ENCODE measurements around the gene KIF3B. TPM values are rescaled to one million over a fixed set of nuclear protein-coding genes. Genes with fewer than 3 reads are reported as not detected.

KIF3B gene
- total and polyA plus RNA-seq, 2 of the 13 experiments (the other 11 are each of a cell fraction or from before 2014, with no cell fraction given) = 23.6 to 28.8 TPM

DNA sequence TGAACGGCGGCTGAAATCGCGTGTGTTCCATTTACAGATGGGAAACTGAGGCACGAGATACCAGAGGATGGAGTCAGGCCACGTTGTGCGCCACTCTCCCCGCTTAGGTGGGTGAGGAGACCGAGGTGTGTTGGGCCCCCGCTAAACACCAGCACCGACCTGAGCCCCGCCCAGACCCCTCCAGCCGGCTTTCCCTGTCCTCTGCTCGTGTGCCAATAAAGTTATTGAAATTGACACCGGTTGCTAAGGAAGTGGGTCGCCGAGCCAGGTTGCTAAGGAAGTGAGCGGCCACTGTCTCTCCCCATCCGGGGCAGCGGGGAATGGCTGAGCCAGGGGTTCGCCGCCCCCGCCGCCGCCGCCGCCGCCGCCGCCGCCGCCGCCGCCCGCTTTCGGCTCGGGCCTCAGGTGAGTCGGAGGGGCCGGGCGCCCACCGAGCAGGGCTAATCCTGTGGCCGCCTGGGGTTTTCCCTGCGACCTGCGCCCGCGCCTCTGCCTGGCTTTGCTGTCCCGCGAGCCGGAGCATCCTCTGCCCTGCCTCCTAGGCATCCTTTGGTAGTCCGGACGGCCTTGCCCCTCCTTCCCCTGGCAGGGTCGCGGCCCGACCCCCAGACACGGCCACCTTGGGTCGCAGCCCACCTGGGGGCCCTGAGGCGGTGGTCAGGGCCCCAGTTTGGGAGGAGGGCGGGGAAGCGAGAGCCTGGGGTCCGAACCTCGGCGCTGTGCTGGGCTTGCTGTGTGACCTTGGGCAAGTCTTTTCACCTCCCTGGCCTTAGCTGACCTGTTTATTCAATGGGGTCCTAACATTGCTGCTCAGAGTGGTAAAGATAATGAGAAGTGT lies at the start of gene KIF3B (continued):
- TF ChIP-seq, protein P1, sequence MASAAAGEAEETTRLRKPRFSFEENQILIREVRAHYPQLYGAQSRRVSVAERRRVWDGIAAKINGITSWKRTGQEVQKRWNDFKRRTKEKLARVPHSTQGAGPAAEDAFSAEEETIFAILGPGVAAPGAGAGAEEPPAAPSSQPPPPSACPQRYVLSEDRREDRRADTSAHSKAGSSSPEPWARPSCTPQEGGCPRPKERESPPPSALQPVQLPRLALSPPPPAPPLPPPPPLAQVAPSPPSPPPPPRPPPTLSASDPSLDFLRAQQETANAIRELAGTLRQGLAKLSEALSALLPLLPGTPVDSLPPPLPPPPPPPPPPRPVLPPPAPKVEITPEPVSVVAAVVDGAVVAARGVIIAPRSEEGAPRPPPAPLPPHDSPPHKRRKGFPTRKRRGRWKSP (CRISPR knock-in tag; IDR thresholded peaks at IDR 0.05) = no peak
- TF ChIP-seq, protein P2, sequence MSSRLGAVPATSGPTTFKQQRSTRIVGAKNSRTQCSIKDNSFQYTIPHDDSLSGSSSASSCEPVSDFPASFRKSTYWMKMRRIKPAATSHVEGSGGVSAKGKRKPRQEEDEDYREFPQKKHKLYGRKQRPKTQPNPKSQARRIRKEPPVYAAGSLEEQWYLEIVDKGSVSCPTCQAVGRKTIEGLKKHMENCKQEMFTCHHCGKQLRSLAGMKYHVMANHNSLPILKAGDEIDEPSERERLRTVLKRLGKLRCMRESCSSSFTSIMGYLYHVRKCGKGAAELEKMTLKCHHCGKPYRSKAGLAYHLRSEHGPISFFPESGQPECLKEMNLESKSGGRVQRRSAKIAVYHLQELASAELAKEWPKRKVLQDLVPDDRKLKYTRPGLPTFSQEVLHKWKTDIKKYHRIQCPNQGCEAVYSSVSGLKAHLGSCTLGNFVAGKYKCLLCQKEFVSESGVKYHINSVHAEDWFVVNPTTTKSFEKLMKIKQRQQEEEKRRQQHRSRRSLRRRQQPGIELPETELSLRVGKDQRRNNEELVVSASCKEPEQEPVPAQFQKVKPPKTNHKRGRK (CRISPR knock-in tag; IDR thresholded peaks at IDR 0.05) = no peak
- TF ChIP-seq SYNCRIP (IDR thresholded peaks at IDR 0.05; ENCODE audit: insufficient read depth, low read depth, low read length) (no peak), ZNF350 (CRISPR knock-in tag; IDR thresholded peaks at IDR 0.05; ENCODE audit: borderline replicate concordance, low read depth) (peak; percentile 95), ZFP90 (CRISPR knock-in tag; IDR thresholded peaks at IDR 0.05; ENCODE audit: borderline replicate concordance) (no peak; the same call in 1 of the 2 replicates), ZNF431 (CRISPR knock-in tag; IDR thresholded peaks at IDR 0.05; ENCODE audit: borderline replicate concordance, low read depth) (no peak), JDP2 (CRISPR knock-in tag; IDR thresholded peaks at IDR 0.05; ENCODE audit: borderline replicate concordance) (no peak), SATB2 (CRISPR knock-in tag; IDR thresholded peaks at IDR 0.05) (no peak), ZNF180 (CRISPR knock-in tag; IDR thresholded peaks at IDR 0.05; ENCODE audit: borderline replicate concordance, low read depth) (no peak; the same call in 1 of the 2 replicates), PRPF4 (IDR thresholded peaks at IDR 0.05; ENCODE audit: low read depth, low read length, poor library complexity, severe bottlenecking) (peak; percentile 99), ZFP36 (IDR thresholded peaks at IDR 0.05; ENCODE audit: borderline replicate concordance, low read depth, low read length, partially characterized antibody) (no peak), BCL6 (CRISPR knock-in tag; IDR thresholded peaks at IDR 0.05) (0 out of 2 replicates have a peak, but pooled peaks have one; percentile 7), NR2C2 (CRISPR knock-in tag; IDR thresholded peaks at IDR 0.05; ENCODE audit: borderline replicate concordance) (peak; percentile 96), SP5 (CRISPR knock-in tag; IDR thresholded peaks at IDR 0.05; ENCODE audit: borderline replicate concordance, low read depth) (peak; percentile 73; the same call in 1 of the 2 replicates), PCBP1 (IDR thresholded peaks at IDR 0.05; ENCODE audit: borderline replicate concordance, low read depth, low read length) (peak; percentile 88; the same call in 1 of the 2 replicates), ZFY (CRISPR knock-in tag; IDR thresholded peaks at IDR 0.05) (peak; percentile 76)
- TF ChIP-seq, protein P3, sequence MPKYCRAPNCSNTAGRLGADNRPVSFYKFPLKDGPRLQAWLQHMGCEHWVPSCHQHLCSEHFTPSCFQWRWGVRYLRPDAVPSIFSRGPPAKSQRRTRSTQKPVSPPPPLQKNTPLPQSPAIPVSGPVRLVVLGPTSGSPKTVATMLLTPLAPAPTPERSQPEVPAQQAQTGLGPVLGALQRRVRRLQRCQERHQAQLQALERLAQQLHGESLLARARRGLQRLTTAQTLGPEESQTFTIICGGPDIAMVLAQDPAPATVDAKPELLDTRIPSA (CRISPR knock-in tag; IDR thresholded peaks at IDR 0.05; ENCODE audit: borderline replicate concordance) = no peak
- TF ChIP-seq, protein P4, sequence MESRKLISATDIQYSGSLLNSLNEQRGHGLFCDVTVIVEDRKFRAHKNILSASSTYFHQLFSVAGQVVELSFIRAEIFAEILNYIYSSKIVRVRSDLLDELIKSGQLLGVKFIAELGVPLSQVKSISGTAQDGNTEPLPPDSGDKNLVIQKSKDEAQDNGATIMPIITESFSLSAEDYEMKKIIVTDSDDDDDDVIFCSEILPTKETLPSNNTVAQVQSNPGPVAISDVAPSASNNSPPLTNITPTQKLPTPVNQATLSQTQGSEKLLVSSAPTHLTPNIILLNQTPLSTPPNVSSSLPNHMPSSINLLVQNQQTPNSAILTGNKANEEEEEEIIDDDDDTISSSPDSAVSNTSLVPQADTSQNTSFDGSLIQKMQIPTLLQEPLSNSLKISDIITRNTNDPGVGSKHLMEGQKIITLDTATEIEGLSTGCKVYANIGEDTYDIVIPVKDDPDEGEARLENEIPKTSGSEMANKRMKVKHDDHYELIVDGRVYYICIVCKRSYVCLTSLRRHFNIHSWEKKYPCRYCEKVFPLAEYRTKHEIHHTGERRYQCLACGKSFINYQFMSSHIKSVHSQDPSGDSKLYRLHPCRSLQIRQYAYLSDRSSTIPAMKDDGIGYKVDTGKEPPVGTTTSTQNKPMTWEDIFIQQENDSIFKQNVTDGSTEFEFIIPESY (CRISPR knock-in tag; IDR thresholded peaks at IDR 0.05) = 0 out of 2 replicates have a peak, but pooled peaks have one; percentile 11
- TF ChIP-seq, protein P5, sequence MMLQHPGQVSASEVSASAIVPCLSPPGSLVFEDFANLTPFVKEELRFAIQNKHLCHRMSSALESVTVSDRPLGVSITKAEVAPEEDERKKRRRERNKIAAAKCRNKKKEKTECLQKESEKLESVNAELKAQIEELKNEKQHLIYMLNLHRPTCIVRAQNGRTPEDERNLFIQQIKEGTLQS (CRISPR knock-in tag; IDR thresholded peaks at IDR 0.05) = no peak; the same call in 1 of the 2 replicates
- TF ChIP-seq, protein P6, sequence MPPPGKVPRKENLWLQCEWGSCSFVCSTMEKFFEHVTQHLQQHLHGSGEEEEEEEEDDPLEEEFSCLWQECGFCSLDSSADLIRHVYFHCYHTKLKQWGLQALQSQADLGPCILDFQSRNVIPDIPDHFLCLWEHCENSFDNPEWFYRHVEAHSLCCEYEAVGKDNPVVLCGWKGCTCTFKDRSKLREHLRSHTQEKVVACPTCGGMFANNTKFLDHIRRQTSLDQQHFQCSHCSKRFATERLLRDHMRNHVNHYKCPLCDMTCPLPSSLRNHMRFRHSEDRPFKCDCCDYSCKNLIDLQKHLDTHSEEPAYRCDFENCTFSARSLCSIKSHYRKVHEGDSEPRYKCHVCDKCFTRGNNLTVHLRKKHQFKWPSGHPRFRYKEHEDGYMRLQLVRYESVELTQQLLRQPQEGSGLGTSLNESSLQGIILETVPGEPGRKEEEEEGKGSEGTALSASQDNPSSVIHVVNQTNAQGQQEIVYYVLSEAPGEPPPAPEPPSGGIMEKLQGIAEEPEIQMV (CRISPR knock-in tag; IDR thresholded peaks at IDR 0.05; ENCODE audit: low read depth) = no peak
